Caco-2 (cell line): Measurements from ENCODE around the gene PDE6D. TPM values are rescaled to one million over a fixed set of nuclear protein-coding genes. Genes with fewer than 3 reads are reported as not detected.
A peak's percentile ranks its signal among the peaks of the same experiment; 100 is the strongest.

Source experiments
- BruUV-seq: library from RNA; stranded (reverse); fragments of 400-500 nt; replicated peaks from 2 replicates; lab custom pipeline; 2021; lab: Mats Ljungman, UMichigan
- CTCF ChIA-PET: fragments of 300-600 bp; sonication (Branson Sonifier 250); formaldehyde crosslinking; loops from one replicate; lab custom pipeline; 2022; ENCODE audit warnings: antibody characterized with exemption; lab: Charles Lee
- POLR2A ChIA-PET: fragments of 300-600 bp; sonication (Branson Sonifier 250); formaldehyde crosslinking; loops from one replicate; lab custom pipeline; 2022; ENCODE audit warnings: antibody characterized with exemption; lab: Charles Lee
- DNase-seq, 2 experiments: peaks; one replicate each; pipeline versions ENCODE4 v3.0.0 to v3.0.0-alpha.2; 2020 to 2022
- H3K27me3 ChIP-seq: replicated peaks from 2 replicates; pipeline ENCODE4 v1.6.0; 2011; ENCODE audit warnings: low read length; ENCODE audit not compliant: control insufficient read depth, insufficient read depth
- H3K36me3 ChIP-seq: 2 replicates; pipeline ENCODE4 v1.5.1; 2011; ENCODE audit warnings: low read length; ENCODE audit not compliant: control insufficient read depth, insufficient read depth
- H3K4me1 ChIP-seq: fragments of 250-450 bp; sonication (Bioruptor Pico); 2 replicates; pipeline ENCODE4 v1.5.1; 2020; ENCODE audit warnings: mild to moderate bottlenecking
- H3K4me3 ChIP-seq: 2 replicates; pipeline ENCODE4 v1.5.1; 2011; ENCODE audit warnings: low read depth, mild to moderate bottlenecking, control low read depth, low read length
- H3K9me3 ChIP-seq: fragments of 250-450 bp; sonication (Bioruptor Pico); 2 replicates; pipeline ENCODE4 v1.5.1; 2020; ENCODE audit warnings: mild to moderate bottlenecking, moderate library complexity
- H3K27ac Mint-ChIP-seq: one replicate; pipeline ENCODE4 v1.8.0; 2022; ENCODE audit warnings: mixed read lengths; ENCODE audit not compliant: unreplicated experiment
- H3K27me3 Mint-ChIP-seq: one replicate; pipeline ENCODE4 v1.8.0; 2022; ENCODE audit warnings: mixed read lengths; ENCODE audit not compliant: insufficient read depth, unreplicated experiment
- H3K36me3 Mint-ChIP-seq: one replicate; pipeline ENCODE4 v1.8.0; 2022; ENCODE audit warnings: mild to moderate bottlenecking, mixed read lengths; ENCODE audit not compliant: insufficient read depth, unreplicated experiment
- H3K4me1 Mint-ChIP-seq: one replicate; pipeline ENCODE4 v1.8.0; 2022; ENCODE audit warnings: low read depth, mixed read lengths; ENCODE audit not compliant: unreplicated experiment
- H3K4me3 Mint-ChIP-seq: one replicate; pipeline ENCODE4 v1.8.0; 2022; ENCODE audit warnings: mild to moderate bottlenecking, moderate library complexity, mixed read lengths; ENCODE audit not compliant: unreplicated experiment
- H3K9me3 Mint-ChIP-seq: one replicate; pipeline ENCODE4 v1.8.0; 2022; ENCODE audit warnings: mixed read lengths; ENCODE audit not compliant: unreplicated experiment
- CTCF ChIP-seq, 2 experiments: fragments of 200-600 bp in 1 of 2; IDR thresholded peaks; 1 replicate in 1 of 2; 2 replicates in 1 of 2; pipeline versions ENCODE4 v1.5.1 to v1.8.0; 2011 to 2022; ENCODE audit warnings: antibody characterized with exemption in 1 of 2, control low read depth in 1 of 2, inconsistent platforms in 1 of 2, low read depth in 1 of 2, low read length in 1 of 2, mild to moderate bottlenecking in 1 of 2, moderate library complexity in 1 of 2; ENCODE audit not compliant: insufficient read depth in 1 of 2, severe bottlenecking in 1 of 2, unreplicated experiment in 1 of 2
- intact Hi-C: fragments of 100-400 bp; cut with micrococcal nuclease; formaldehyde crosslinking; loops from one replicate; pipeline ENCODE4 v1.10.0; 2022; ENCODE audit not compliant: unreplicated experiment
- total RNA-seq: library from RNA; stranded (reverse); gene quantifications from 2 replicates; pipeline ENCODE4 v1.2.3, GENCODE V29; 2022

Gene PDE6D
- total RNA-seq, 1 experiment from 2014 or later, result 9.1 TPM

GRCh38 chr2:231795525-231796327 lies 14.6 kb upstream of the PDE6D start:
- Mint-ChIP-seq H3K4me1 (no peaks in the 10 kb centered on the region), H3K36me3 (peaks cover 34% of the 10 kb centered on the region), H3K9me3 (no peaks in the 10 kb centered on the region), H3K27ac (no peak overlapping the region), H3K27me3 (no peaks in the 10 kb centered on the region), H3K4me3 (no peak overlapping the region)
- no peaks in the 10 kb centered on the region for H3K4me1 ChIP-seq
- DNase-seq, result peak in 1 of 2 experiments; percentile 30
- CTCF ChIA-PET, result interaction anchor here (0.5 to 0.6 kb wide), 2 partner anchors 83 to 1346 kb away, joined by 3 read pairs; no protein-coding TSS in a partner anchor
- no TSS peak for BruUV-seq
- intact Hi-C loops, result no loop called here
- TF ChIP-seq CTCF (IDR thresholded peaks at IDR 0.05; ENCODE audit: insufficient read depth in 1 of 2, low read depth in 1 of 2, low read length in 1 of 2, severe bottlenecking in 1 of 2, unreplicated experiment in 1 of 2), result peak in 1 of 2 experiments; percentile 7
- no peak overlapping the region for H3K4me3 ChIP-seq
- H3K9me3 ChIP-seq, result no peaks in the 10 kb centered on the region
- no peaks in the 10 kb centered on the region for H3K27me3 ChIP-seq
- POLR2A ChIA-PET, result no interaction called here
- H3K36me3 ChIP-seq, result no peaks in the 10 kb centered on the region; the same call in 1 of the 2 replicates

GRCh38 chr2:231794383-231794782 lies 13.3 kb upstream of the PDE6D start:
- intact Hi-C loops, result no loop called here
- Histone ChIP-seq H3K27me3 (no peaks in the 10 kb centered on the region), H3K4me3 (no peak overlapping the region), H3K9me3 (no peaks in the 10 kb centered on the region), H3K4me1 (no peaks in the 10 kb centered on the region), H3K36me3 (no peaks in the 10 kb centered on the region; the same call in 1 of the 2 replicates)
- H3K4me1 Mint-ChIP-seq, result no peaks in the 10 kb centered on the region
- DNase-seq, result no peak
- CTCF ChIA-PET, result no interaction called here
- TF ChIP-seq CTCF (IDR thresholded peaks at IDR 0.05; ENCODE audit: insufficient read depth in 1 of 2, low read depth in 1 of 2, low read length in 1 of 2, severe bottlenecking in 1 of 2, unreplicated experiment in 1 of 2), result no peak
- peaks cover 35% of the 10 kb centered on the region for H3K36me3 Mint-ChIP-seq
- no peak overlapping the region for H3K4me3 Mint-ChIP-seq
- no peak overlapping the region for H3K27ac Mint-ChIP-seq
- no peaks in the 10 kb centered on the region for H3K9me3 Mint-ChIP-seq
- POLR2A ChIA-PET, result no interaction called here
- H3K27me3 Mint-ChIP-seq, result no peaks in the 10 kb centered on the region
- no TSS peak for BruUV-seq

GRCh38 chr2:231791107-231791506 lies 10.0 kb upstream of the PDE6D start:
- Mint-ChIP-seq H3K27ac (no peak overlapping the region), H3K4me1 (peaks cover 10% of the 10 kb centered on the region), H3K27me3 (no peaks in the 10 kb centered on the region), H3K4me3 (no peak overlapping the region), H3K36me3 (peaks cover 30% of the 10 kb centered on the region), H3K9me3 (no peaks in the 10 kb centered on the region)
- Histone ChIP-seq H3K36me3 (no peaks in the 10 kb centered on the region; the same call in 1 of the 2 replicates), H3K9me3 (no peaks in the 10 kb centered on the region), H3K27me3 (no peaks in the 10 kb centered on the region), H3K4me1 (no peaks in the 10 kb centered on the region), H3K4me3 (no peak overlapping the region)
- POLR2A ChIA-PET, result no interaction called here
- intact Hi-C loops, result no loop called here
- CTCF ChIA-PET, result no interaction called here
- no peak for TF ChIP-seq CTCF (IDR thresholded peaks at IDR 0.05; ENCODE audit: insufficient read depth in 1 of 2, low read depth in 1 of 2, low read length in 1 of 2, severe bottlenecking in 1 of 2, unreplicated experiment in 1 of 2)
- no peak for DNase-seq
- no TSS peak for BruUV-seq
